ENCODE results near the gene PEMT.

GRCh38 chr17:17564323-17564722 is 27.2 kb downstream of the PEMT start:
- TF ChIP-seq POLR2A (IDR thresholded peaks at IDR 0.05; ENCODE audit: low read depth) (no peak), CTCF (IDR thresholded peaks at IDR 0.05) (no peak)

All from esophagus muscularis mucosa (tissue), 3 donors.